Ishikawa (cell line): ENCODE data around the gene NAA50.

Source experiments
- CEBPB ChIP-seq: IDR thresholded peaks from 2 replicates; pipeline ENCODE4 v1.6.1; 2012
- CREB1 ChIP-seq: IDR thresholded peaks from 2 replicates; pipeline ENCODE4 v1.6.1; 2012; ENCODE audit warnings: low read depth
- EGR1 ChIP-seq: IDR thresholded peaks from 2 replicates; pipeline ENCODE4 v1.6.1; 2012
- EP300 ChIP-seq: IDR thresholded peaks from 2 replicates; pipeline ENCODE4 v1.6.1; 2012; ENCODE audit warnings: borderline replicate concordance
- FOXM1 ChIP-seq: IDR thresholded peaks from 2 replicates; pipeline ENCODE4 v1.6.1; 2012; ENCODE audit warnings: low read depth, borderline replicate concordance
- NFIC ChIP-seq: IDR thresholded peaks from 2 replicates; pipeline ENCODE4 v1.6.1; 2012
- RAD21 ChIP-seq: IDR thresholded peaks from 2 replicates; pipeline ENCODE4 v1.6.1; 2012; ENCODE audit warnings: low read depth
- TAF1 ChIP-seq: IDR thresholded peaks from 2 replicates; pipeline ENCODE4 v1.6.1; 2012; ENCODE audit warnings: low read depth, mild to moderate bottlenecking
- TCF12 ChIP-seq: IDR thresholded peaks from 2 replicates; pipeline ENCODE4 v1.6.1; 2012; ENCODE audit warnings: low read depth
- TEAD4 ChIP-seq: IDR thresholded peaks from 2 replicates; pipeline ENCODE4 v1.6.1; 2012
- YY1 ChIP-seq: IDR thresholded peaks from 2 replicates; pipeline ENCODE4 v1.6.1; 2012; ENCODE audit warnings: low read depth
- ZBTB7A ChIP-seq: IDR thresholded peaks from 2 replicates; pipeline ENCODE4 v1.6.1; 2012; ENCODE audit warnings: low read depth
- TF ChIP-seq, protein P1 (sequence below): IDR thresholded peaks from 2 replicates; pipeline ENCODE4 v1.6.1; 2012; ENCODE audit warnings: low read depth, mild to moderate bottlenecking
- TF ChIP-seq, protein P2 (sequence below): IDR thresholded peaks from 2 replicates; pipeline ENCODE4 v1.6.1; 2012
- TF ChIP-seq, protein P3 (sequence below): IDR thresholded peaks from 2 replicates; pipeline ENCODE4 v1.6.1; 2012

Gene NAA50

DNA sequence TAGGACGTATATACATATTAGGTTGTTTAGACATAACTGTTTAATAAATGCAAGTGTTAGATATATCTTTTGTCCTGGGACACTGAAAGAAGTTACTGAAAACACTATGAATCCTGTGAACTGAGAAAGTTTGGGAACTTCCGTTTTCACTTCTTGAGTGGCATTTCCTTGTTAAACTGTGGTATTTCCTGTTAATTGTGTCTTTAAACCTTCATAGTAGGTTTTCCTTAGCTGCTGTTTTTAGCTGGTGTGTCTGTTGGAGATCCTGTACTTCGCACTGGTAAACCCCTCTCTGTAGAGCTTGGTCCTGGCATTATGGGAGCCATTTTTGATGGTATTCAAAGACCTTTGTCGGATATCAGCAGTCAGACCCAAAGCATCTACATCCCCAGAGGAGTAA is 37.9 kb upstream of the NAA50 start:
- TF ChIP-seq, protein P1, sequence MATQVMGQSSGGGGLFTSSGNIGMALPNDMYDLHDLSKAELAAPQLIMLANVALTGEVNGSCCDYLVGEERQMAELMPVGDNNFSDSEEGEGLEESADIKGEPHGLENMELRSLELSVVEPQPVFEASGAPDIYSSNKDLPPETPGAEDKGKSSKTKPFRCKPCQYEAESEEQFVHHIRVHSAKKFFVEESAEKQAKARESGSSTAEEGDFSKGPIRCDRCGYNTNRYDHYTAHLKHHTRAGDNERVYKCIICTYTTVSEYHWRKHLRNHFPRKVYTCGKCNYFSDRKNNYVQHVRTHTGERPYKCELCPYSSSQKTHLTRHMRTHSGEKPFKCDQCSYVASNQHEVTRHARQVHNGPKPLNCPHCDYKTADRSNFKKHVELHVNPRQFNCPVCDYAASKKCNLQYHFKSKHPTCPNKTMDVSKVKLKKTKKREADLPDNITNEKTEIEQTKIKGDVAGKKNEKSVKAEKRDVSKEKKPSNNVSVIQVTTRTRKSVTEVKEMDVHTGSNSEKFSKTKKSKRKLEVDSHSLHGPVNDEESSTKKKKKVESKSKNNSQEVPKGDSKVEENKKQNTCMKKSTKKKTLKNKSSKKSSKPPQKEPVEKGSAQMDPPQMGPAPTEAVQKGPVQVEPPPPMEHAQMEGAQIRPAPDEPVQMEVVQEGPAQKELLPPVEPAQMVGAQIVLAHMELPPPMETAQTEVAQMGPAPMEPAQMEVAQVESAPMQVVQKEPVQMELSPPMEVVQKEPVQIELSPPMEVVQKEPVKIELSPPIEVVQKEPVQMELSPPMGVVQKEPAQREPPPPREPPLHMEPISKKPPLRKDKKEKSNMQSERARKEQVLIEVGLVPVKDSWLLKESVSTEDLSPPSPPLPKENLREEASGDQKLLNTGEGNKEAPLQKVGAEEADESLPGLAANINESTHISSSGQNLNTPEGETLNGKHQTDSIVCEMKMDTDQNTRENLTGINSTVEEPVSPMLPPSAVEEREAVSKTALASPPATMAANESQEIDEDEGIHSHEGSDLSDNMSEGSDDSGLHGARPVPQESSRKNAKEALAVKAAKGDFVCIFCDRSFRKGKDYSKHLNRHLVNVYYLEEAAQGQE: no peak
- no peak for TF ChIP-seq ZBTB7A
- no peak for TF ChIP-seq EP300
- no peak for TF ChIP-seq FOXM1
- TF ChIP-seq CEBPB: no peak

DNA sequence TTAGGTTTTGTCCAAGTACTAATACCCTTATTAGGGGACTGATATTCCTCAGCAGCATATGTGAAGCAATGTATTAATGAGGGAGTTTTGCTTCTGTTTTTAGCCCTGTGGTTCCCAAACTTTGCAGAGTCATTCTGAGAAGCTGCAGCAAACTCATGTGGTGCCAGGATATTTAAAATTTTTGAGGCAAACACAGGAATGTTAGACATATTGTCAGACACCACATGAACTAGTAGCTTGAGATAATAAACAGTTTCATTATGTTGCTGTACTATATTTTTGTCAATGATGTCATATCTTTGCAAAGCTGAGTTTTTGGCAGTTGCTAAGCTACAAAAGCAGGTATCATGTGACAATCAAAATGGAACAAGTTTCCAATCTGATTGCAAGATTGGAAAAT is 37.4 kb upstream of the NAA50 start:
- TF ChIP-seq RAD21: no peak
- no peak for TF ChIP-seq CEBPB
- TF ChIP-seq TAF1: no peak
- no peak for TF ChIP-seq YY1
- no peak for TF ChIP-seq NFIC
- TF ChIP-seq, protein P2, sequence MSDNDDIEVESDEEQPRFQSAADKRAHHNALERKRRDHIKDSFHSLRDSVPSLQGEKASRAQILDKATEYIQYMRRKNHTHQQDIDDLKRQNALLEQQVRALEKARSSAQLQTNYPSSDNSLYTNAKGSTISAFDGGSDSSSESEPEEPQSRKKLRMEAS: no peak
- no peak for TF ChIP-seq TEAD4
- TF ChIP-seq FOXM1: no peak
- TF ChIP-seq CREB1: no peak
- no peak for TF ChIP-seq ZBTB7A
- no peak for TF ChIP-seq EGR1
- no peak for TF ChIP-seq EP300
- TF ChIP-seq TCF12: no peak
- TF ChIP-seq, protein P3, sequence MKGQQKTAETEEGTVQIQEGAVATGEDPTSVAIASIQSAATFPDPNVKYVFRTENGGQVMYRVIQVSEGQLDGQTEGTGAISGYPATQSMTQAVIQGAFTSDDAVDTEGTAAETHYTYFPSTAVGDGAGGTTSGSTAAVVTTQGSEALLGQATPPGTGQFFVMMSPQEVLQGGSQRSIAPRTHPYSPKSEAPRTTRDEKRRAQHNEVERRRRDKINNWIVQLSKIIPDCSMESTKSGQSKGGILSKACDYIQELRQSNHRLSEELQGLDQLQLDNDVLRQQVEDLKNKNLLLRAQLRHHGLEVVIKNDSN: no peak
- TF ChIP-seq, protein P1: no peak

DNA sequence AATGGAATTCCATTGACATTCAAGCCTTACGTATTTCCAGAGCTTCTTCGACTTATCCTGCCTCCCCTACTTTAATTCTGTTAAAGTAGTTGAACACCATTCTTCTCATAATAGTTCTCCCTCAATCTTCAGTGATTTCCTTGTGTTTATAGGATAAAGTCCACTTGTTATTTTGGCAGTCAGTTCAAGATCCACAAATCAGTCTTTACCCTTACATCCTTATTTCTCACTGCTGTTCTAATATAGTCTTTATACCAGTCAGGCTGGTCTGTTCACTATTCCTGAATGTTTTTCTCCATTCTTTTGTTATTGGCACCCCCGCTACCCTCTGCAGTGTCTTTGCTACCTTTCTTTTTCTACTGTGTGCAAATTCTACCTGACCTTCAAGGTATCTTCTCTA is 30.5 kb upstream of the NAA50 start:
- TF ChIP-seq EP300 (no peak), FOXM1 (no peak), TAF1 (no peak), TCF12 (no peak), YY1 (no peak), TEAD4 (no peak), NFIC (no peak), CEBPB (no peak), ZBTB7A (no peak), RAD21 (no peak), CREB1 (no peak), EGR1 (no peak)
- TF ChIP-seq, protein P1: no peak
- TF ChIP-seq, protein P2: no peak
- TF ChIP-seq, protein P3: no peak

DNA sequence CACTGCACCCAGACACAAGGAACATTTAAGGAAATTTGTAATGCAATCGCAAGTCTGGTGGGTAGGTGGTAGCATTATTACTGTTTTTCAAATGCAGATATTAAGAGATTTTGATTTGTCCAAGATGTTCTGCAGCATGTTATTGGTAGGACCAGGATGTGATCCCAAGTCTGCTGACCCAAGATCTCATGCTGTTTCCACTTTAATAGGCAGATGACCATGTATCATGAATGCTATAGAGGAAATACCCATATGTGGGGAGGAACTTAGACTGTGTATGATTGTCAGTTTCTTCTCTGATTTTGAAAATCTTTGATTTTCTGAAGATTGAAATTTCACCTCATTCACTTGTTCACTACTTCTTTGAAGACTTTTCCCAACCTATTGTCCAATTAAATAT is 29.5 kb upstream of the NAA50 start:
- TF ChIP-seq, protein P1: no peak
- TF ChIP-seq, protein P2: no peak
- TF ChIP-seq CEBPB: no peak
- TF ChIP-seq TCF12: no peak
- no peak for TF ChIP-seq YY1
- no peak for TF ChIP-seq EP300
- TF ChIP-seq TEAD4: no peak
- no peak for TF ChIP-seq NFIC
- TF ChIP-seq TAF1: no peak
- no peak for TF ChIP-seq FOXM1
- no peak for TF ChIP-seq ZBTB7A
- TF ChIP-seq RAD21: no peak
- TF ChIP-seq, protein P3: no peak
- TF ChIP-seq EGR1: no peak
